ENCODE results near the gene LARGE2. TPM values are rescaled to one million over a fixed set of nuclear protein-coding genes. Genes with fewer than 3 reads are reported as not detected.

Gene LARGE2
- total and polyA plus RNA-seq, 2 of the 13 experiments (the other 11 are each of a cell fraction or from before 2014, with no cell fraction given), result 8.5 to 21.6 TPM

GRCh38 chr11:45930951-45931570 is 8.6 kb downstream of the LARGE2 start:
- Histone ChIP-seq H3K9ac (ENCODE audit: insufficient read depth, low read depth, low read length) (no peak overlapping the region), H3K4me2 (ENCODE audit: low read depth, low read length) (no peak overlapping the region), H3K9me3 (ENCODE audit: low read length) (no peaks in the 10 kb centered on the region), H3K36me3 (replicated peaks in 1 of 2; ENCODE audit: control insufficient read depth in 1 of 2, insufficient read depth in 2 of 2, low read length in 2 of 2) (peaks cover 6 to 28% of the 10 kb centered on the region in 2 experiments; a peak in 4 of 5 replicates), H3K4me3 (replicated peaks in 1 of 3; ENCODE audit: insufficient read depth in 1 of 3, low read depth in 2 of 3, low read length in 3 of 3) (no peak overlapping the region), H2AFZ (ENCODE audit: low read length) (no peak overlapping the region), H3K79me2 (ENCODE audit: insufficient read depth, low read length) (no peaks in the 10 kb centered on the region), H3K27me3 (ENCODE audit: control insufficient read depth in 1 of 2, insufficient read depth in 2 of 2, low read length in 2 of 2) (no peaks in the 10 kb centered on the region), H3K4me1 (ENCODE audit: insufficient read depth, low read length) (peaks cover 29% of the 10 kb centered on the region), H3K27ac (ENCODE audit: extremely low read length, insufficient read depth, low read length) (no peak overlapping the region), H4K20me1 (ENCODE audit: insufficient read depth, low read length) (no peaks in the 10 kb centered on the region)
- TF ChIP-seq IRF2 (CRISPR knock-in tag; IDR thresholded peaks at IDR 0.05), result no peak
- no peak for TF ChIP-seq MED1 (CRISPR knock-in tag; IDR thresholded peaks at IDR 0.05)
- TF ChIP-seq FOXC1 (CRISPR knock-in tag; IDR thresholded peaks at IDR 0.05; ENCODE audit: borderline replicate concordance), result no peak
- TF ChIP-seq TRIM22 (IDR thresholded peaks at IDR 0.05), result no peak
- TF ChIP-seq ZNF207 (IDR thresholded peaks at IDR 0.05; ENCODE audit: borderline replicate concordance), result no peak
- TF ChIP-seq PRMT3 (CRISPR knock-in tag; IDR thresholded peaks at IDR 0.05; ENCODE audit: borderline replicate concordance, low read depth), result no peak
- no peak for TF ChIP-seq GATAD1 (CRISPR knock-in tag; IDR thresholded peaks at IDR 0.05)
- TF ChIP-seq ZNF225 (CRISPR knock-in tag; IDR thresholded peaks at IDR 0.05), result no peak
- no peak for TF ChIP-seq RELA (CRISPR knock-in tag; IDR thresholded peaks at IDR 0.05)
- no peak for TF ChIP-seq ATF7 (IDR thresholded peaks at IDR 0.05)
- no peak for TF ChIP-seq ATF7 (CRISPR knock-in tag; IDR thresholded peaks at IDR 0.05)
- TF ChIP-seq TARDBP (CRISPR knock-in tag; IDR thresholded peaks at IDR 0.05), result no peak
- no peak for TF ChIP-seq JUND (CRISPR knock-in tag; IDR thresholded peaks at IDR 0.05)
- no peak for TF ChIP-seq TAF15 (IDR thresholded peaks at IDR 0.05; ENCODE audit: low read depth, low read length, poor library complexity, severe bottlenecking)
- TF ChIP-seq ZNF546 (CRISPR knock-in tag; conservative IDR thresholded peaks at IDR 0.05), result no peak
- no peak for TF ChIP-seq CHD2 (IDR thresholded peaks at IDR 0.05; ENCODE audit: low read depth, low read length)
- no peak for TF ChIP-seq NKX3-1 (CRISPR knock-in tag; IDR thresholded peaks at IDR 0.05)
- TF ChIP-seq PHB2 (IDR thresholded peaks at IDR 0.05; ENCODE audit: partially characterized antibody), result no peak
- CTCF ChIA-PET (ENCODE audit: low intra/inter-chr PET ratio, low total read pairs), result no interaction called here
- intact Hi-C loops (cut with micrococcal nuclease; ENCODE audit: unreplicated experiment) (no loop called here), in situ Hi-C loops (cut with HindIII; ENCODE audit: extremely low pct_ligation_motif_present, low pct_unique_long_range_greater_than_20kb) (no loop called here)
- WGBS (ENCODE audit: low lambda C conversion rate), result 90% methylated on average over 6 of the region's 8 CpGs
- BruUV-seq (replicated peaks), result no TSS peak
- DNase-seq (ENCODE audit: low spot score) (no peak), ATAC-seq (no peak), FAIRE-seq (no peak)
- POLR2A ChIA-PET, result interaction anchor here (1.8 to 2.3 kb wide), 2 partner anchors 9 to 13 kb away, joined by 5 to 7 read pairs; partner anchors contain the start of genes LARGE2 and PEX16

Measured in HepG2 (cell line).